Measurements from ENCODE around the gene GLI3.

The GLI3 gene

GRCh38 chr7:42236266-42236975 lies 588 bp downstream of the GLI3 start:
- no peak for DNase-seq (ENCODE audit: low read depth)

DNA sequence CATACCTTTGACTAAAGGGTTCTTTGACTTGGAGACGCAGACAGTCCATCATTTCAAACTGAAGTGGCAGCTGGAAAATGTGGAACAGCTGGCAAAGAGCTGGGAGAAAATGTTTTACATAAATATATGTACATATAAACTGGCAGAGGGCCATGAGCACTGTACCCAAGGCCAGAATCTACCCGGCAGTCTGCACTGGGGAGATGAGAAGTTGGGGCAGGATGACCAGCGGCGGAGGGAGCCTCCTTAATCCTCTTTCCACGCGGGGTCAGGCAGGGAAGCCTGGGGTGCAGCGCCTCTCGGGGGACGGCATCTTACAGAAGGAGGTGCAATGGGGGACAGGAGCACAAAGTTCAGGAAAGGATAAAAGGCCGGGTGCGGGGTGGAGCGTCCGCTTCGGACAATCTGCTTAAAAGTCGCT lies 1.3 kb downstream of the GLI3 start:
- no peak for DNase-seq (ENCODE audit: low read depth)

- no peak for DNase-seq (ENCODE audit: low read depth)
These were observed 2.3 kb downstream of the GLI3 start for GRCh38 chr7:42234736-42235135.

GRCh38 chr7:42233695-42234331 lies 3.2 kb downstream of the GLI3 start:
- DNase-seq (ENCODE audit: low read depth): no peak

- no peak for DNase-seq (ENCODE audit: low read depth)
These were observed 3.8 kb downstream of the GLI3 start for GRCh38 chr7:42233171-42233570.

DNA sequence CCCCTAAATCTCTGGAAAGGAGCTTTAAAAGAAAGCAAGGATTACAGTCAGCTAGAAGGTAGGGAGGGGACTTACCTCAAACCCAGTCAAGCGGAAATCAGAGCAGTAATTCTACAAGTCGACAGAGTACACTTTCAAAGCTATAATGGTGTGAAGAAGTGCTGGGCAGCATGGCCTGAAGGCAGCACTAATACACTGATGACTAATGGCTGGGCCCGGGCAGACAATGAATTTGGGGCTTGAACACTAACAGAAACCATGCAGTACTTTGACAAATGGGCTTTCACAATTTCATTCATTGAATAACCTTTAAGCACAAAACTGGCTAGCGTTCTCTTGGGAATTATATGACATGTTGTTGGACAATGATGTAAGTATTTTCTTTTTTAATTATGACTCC lies 4.7 kb downstream of the GLI3 start:
- DNase-seq (ENCODE audit: low read depth): no peak

- DNase-seq (ENCODE audit: low read depth): no peak
These were observed 5.8 kb downstream of the GLI3 start for GRCh38 chr7:42231043-42231787.

DNA sequence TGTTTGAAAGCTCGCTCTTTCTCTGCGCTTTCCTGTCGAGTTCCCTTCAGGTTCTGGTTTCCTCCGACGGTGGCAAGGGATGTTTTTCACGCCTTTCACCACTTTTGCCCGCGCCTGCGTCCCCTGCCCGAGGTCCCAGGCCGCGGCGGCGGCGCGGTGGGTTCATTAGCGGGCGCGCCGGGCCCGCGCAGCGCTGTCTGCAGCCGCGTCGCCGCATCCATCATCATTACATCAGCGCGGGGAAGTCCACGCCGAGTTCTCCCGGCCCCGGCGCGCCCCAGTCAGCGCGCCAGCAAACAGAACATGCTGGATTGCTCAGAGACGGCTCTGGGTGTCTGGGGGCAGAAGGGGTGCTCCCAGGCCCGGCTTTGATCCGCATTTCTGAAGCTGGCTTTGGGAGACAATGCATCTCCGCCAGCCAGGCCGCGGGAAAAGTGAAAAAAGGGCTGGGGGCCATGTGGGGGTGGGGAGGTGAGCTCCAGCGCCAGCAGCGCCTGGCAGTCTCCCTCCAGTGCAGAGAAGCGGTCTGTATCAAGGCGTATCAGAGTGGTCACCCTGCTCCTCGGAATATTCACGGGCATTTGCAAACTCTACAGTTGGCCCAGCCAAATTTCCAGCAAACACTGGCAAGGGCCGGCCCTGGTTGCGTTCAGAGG lies 8.9 kb downstream of the GLI3 start:
- no peak for DNase-seq (ENCODE audit: low read depth)

- DNase-seq (ENCODE audit: low read depth): no peak
These were observed 9.5 kb downstream of the GLI3 start for GRCh38 chr7:42227541-42227935.

DNA sequence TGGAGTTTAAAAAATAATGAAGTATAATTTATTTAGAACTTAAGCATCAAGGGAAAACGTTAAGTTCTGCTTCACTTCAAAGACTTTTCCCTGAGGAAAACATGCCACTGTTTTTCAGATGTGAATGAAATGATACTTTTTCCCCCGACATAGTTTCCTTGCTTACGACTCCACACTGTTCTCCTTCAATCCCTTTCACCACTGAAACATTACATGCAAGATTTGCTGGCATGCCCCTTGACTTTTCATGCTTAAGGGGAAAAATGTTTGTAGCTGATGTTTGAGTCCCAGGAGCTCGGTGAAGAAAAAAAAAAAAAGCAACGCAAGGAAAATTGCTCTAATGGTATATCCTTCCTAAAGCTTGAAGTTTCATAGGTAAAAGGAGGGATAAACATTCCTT lies 10.0 kb downstream of the GLI3 start:
- DNase-seq (ENCODE audit: low read depth): no peak

DNA sequence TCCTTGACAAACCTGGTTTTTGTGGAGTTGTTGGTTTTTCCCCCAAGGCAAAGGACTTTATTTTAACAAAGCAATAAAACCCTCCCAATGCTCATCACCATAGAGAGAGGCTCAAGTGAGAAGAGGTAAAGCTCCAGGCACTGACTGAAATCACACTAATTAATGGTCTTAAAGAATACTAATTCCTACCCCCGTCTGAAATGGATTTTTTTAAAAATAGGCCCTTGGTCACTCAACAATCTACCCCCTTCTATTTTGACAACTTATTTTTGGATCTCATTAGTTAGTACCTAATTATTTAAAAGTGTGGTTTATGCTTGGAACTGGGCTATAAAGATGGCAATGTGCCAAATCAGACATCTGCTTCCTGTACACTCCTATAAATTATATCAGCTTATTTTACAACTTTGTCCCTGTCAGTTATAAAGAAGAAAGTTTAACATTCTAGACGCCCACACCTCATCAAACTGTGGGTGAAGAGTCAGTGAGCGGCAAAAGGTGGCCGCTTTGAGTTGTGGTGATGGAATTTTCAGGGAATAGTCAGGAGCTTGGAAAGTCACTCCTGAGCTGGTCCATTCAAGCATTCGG lies 10.6 kb downstream of the GLI3 start:
- no peak for DNase-seq (ENCODE audit: low read depth)

GRCh38 chr7:42224391-42225003 lies 12.5 kb downstream of the GLI3 start:
- DNase-seq (ENCODE audit: low read depth): no peak

- DNase-seq (ENCODE audit: low read depth): no peak
These were observed 14.1 kb downstream of the GLI3 start for GRCh38 chr7:42222891-42223290.

DNA sequence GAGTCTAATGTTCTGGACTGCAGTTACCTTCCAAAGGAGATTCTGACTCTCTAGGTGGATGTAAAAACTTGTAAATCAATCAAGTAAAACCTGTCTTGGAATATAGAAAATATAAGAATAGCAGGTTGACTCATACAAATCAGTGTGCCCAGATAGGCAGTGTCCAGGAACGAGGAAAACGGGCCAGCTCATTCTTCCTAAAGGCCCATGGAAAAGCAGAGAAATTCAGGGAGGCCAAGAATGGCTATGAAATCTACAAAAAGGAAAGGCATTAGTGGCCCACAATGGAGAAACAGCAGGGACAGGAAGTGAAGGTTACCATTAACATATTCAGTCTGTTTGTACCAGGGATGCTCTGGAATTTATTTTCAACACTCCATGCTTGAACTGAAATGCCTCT lies 14.9 kb downstream of the GLI3 start:
- no peak for DNase-seq (ENCODE audit: low read depth)

GRCh38 chr7:42221304-42221703 lies 15.7 kb downstream of the GLI3 start:
- no peak for DNase-seq (ENCODE audit: low read depth)

DNA sequence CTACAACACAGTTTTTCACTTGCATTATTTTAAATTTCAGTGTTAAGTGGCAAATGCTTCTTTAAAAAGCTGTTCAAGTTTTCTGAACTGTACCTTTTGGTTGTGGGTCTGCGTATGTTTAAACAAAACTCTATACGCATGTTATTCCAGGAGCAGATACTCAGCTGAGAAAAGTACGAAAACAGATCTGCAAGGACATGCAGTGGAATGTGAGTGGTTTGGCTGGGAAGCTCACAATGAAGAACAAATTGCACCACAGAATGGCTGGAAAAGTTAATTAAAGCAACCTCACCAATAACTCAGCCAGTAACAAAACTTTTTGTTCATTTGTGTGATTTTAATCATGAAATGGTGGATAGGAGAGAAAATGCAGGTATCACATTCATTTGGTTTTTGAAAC lies 17.6 kb downstream of the GLI3 start:
- no peak for DNase-seq (ENCODE audit: low read depth)

DNA sequence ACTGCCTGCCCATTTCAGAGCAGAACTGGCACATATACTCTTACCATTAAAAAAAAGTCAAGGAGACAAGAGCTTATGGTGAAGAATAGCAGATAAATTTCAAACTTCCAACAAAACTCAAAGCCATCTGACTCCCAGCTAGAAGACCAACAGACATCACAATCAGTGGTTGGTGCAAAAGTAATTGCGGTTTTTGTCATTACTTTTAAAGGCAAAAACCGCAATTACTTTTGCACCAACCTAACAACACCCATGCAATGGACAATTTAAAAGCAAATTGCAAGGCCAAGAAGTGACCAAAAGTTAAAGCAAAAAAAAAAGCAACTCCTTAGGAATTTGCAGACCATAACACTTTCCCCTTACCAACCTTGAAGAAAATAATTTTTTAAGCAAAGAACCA lies 18.8 kb downstream of the GLI3 start:
- DNase-seq (ENCODE audit: low read depth): no peak

DNA sequence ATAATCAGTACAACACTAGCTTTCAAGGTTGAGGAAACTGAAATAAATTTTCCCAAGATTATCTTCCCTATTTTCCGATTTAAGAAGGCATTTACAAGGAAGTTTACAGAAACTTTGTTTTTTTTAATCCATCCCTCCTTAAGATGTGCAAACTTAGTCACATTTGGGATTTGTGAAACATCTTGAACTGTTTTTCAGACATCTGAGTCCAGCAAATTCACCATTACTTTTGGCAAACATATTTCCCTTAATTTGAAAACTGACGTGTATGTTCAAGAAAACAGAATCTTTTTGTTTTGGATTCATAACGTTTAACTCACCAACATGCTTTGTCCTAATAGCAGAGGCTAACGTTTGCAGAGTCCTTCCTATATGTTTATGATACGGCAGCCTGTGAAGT lies 19.5 kb downstream of the GLI3 start:
- no peak for DNase-seq (ENCODE audit: low read depth)

GRCh38 chr7:42217053-42217452 lies 20.0 kb downstream of the GLI3 start:
- DNase-seq (ENCODE audit: low read depth): no peak

GRCh38 chr7:42214060-42214679 lies 22.8 kb downstream of the GLI3 start:
- no peak for DNase-seq (ENCODE audit: low read depth)

- no peak for DNase-seq (ENCODE audit: low read depth)
These were observed 23.9 kb downstream of the GLI3 start for GRCh38 chr7:42213093-42213492.

All from activated T-helper 1 cell treated with Interleukin-2 at 50 U/mL for 16 hours (primary cell).